Hypothalamus (tissue), 51 donors: ENCODE results near the gene G2E3.
"Not testable (repeated sequence)": the region's sequence is repeated elsewhere in the genome, so short reads cannot be mapped to it uniquely, and the experiment has no call there.

Source experiments
- DNase-seq, 51 donors: peaks; one replicate each; lab custom pipeline; 2025; lab: John Stamatoyannopoulos, UW

Gene G2E3

DNA sequence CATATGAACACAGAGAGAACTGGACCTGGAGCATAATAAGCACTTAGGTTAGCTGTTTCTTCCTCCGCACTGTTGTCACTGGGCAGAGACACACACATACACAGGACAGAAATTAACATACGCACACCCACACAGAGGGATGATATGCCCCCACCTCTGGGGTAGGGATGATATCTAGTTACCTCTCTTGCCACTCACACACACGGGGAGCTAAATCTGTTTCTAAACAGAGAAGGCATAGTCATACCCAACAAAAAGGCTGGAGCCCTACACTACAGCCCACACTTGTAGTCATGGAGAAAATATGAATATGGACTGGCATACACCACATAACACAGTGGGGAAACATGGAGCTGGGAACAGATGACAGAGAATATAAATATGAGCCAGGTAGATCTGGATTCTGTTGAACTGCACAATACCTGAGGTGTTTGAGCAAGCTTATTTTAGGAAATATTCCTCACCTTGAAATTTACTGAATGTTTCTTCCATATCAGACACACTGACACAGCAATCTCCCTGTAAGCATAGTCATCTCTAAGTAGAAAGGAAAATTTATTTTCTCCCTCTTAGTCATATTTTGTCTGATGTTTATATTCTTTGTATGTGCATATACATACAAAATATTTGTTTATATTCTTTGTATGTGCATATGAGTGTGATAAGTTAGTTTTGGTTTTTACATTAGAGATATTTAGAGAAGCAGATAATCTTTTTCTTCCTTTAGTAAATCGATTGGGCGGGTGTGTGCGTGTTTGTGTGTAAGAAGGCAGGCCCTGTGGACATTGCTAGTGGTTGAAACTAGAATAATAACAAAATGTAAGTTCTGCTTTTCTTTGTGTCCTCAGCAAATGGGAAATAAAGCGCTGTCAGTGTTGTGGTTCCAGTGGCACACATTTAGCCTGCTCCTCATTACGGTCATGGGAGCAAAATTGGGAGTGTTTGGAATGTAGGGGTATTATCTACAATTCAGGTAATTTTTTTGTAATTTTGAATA is 42.3 kb downstream of the G2E3 start:
- DNase-seq, result no peak

GRCh38 chr14:30603402-30603801 is 44.4 kb downstream of the G2E3 start:
- no peak for DNase-seq

GRCh38 chr14:30604696-30605095 is 45.7 kb downstream of the G2E3 start:
- DNase-seq, result not testable (repeated sequence)

DNA sequence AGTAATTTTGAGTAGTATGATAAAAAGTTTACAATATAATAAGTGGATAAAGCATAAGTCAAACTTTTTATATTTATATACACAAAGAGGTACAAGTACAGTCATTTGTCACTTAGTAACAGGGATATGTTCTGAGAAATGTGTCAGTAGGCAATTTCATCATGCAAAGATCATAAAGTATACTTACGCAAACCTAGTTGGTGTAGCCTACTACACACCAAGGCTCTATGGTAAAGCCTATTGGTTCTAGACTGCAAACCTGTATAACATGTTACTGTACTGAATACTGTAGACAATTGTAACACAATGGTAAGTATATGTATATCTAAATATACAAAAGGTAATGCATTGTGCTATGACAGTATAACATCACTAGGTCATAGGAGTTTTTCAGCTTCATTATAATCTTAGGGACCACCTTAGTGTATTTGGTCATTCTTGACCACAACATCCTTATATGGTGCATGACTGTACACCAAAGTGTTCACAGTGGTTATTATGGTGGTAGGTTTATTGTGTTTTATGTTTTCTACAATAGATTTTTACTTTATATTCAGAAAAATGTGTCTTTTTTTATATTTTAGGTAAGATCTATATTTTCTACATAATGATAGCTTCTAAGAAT is 48.3 kb downstream of the G2E3 start:
- DNase-seq, result no peak

GRCh38 chr14:30608533-30609006 is 49.6 kb downstream of the G2E3 start:
- DNase-seq, result no peak

DNA sequence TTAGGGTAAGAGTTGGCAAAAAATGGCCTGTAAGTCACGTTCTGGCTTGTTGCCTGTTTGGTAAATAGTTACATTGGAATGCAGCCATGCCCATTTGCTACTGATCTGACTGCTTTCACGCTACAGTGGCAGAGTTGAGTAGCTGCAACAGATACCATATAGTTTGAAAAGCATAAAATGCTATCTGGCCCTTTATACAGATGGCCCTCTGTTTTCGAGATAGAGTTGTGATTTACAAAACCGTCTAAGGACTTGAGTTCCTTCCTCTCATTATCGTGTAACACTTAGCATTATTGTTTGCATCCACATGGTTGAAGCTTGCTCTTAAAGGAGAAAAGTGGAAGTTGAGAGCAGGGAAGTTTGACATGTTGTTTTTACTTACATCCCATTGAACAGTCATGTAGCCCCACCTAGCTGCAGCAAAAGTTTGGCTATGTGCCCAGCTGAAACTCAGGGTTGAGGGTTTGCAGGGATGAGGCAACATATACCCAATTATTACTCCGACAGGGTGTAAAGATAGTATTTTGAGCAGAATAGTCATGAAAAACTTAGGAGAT is 51.9 kb downstream of the G2E3 start:
- peak in 24 of 51 donors; percentile 1 to 51 (median 10) for DNase-seq

DNA sequence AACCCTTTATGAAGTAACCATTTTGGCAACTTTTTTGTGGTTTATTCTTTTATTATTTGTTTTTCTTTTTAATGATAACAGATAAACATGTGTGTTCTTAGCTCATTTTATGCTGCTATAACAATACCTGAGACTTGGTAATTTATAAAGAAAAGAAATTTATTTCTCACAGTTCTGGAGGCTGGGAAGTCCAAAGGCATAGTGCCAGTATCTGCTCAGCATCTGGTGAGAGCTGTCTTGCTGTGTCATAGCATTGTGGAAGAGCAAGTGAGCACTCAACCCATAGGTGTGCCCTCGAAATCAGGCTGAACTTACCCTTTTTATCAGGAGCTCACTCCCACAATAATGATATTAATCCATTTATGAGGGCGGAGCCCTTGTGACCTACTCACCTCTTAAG is 55.2 kb downstream of the G2E3 start:
- DNase-seq, result no peak

DNA sequence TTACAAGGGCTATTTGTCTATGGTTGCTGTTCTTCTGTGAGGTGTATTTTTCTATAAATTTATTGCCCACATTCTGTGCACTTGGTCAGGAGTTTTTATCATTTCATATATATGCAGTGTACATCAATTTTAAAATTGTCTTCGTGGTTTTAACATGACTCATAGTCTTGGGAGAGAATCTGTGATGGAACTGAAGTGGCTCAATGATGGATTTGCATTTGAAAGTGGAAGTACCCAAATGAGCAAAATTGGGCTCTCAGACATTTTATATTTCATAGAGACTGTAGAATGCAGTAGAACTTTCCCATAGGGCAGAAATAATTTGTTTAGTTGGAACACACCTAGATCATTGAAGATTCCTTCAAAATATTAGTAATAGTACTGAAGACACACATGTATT is 61.2 kb downstream of the G2E3 start:
- no peak for DNase-seq

GRCh38 chr14:30621354-30621939 is 62.5 kb downstream of the G2E3 start:
- DNase-seq, result peak in 11 of 51 donors; percentile 2 to 52 (median 11)

- peak; percentile 29 to 96 (median 87) for DNase-seq
Observed at GRCh38 chr14:30621940-30622830, 63.2 kb downstream of the G2E3 start, which contains the start of gene SCFD1. TSS of gene SCFD1 (plus strand) at chr14:30622319. CDS start at chr14:30622339, 20 bp downstream.

DNA sequence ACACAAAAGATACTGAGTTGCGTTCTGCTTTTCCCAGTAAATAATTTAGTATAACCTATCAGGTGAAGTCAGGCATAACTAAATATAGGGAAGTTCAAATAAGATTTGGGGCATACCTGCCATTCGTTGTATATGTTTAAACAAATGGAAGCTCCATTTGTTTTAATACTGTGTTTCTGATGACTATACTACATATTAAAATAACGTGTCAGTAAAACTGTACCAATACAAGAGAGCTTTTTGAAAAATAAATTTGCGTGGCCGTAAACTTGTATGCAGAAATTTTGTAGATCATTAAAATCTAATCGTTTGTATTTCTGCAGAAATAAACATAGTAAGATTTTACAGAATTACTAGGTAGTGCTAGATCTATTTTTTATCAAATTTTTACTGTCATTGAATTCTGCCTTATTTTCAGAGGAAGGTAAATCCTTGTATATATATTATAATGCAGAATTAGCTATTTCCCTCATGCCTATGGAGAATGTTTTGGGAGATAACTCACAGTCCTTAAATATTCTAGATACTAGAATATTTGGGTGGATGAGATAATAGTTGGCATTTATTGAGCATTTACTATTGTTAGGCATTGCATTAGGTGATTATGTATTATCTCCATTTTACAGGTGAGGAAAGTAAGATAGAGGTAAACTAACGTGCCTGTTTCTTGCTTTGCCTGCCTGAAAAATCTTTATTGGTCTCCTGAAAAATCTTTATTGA is 64.6 kb downstream of the G2E3 start:
- no peak for DNase-seq

DNA sequence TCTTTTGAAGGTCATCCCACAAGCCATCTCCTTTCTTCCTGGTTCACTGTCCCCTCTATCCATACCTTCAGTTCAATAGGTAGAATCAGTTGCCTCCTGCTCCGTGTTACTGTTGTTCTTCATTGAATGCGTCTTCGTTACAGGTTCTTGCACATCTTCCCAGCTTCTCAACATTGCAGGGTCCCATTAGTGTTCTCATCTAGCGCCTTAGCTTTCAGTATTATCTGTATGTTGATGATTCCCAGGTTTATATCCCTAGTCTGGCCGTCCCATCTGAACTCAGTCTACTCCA is 65.1 kb downstream of the G2E3 start:
- no peak for DNase-seq

DNA sequence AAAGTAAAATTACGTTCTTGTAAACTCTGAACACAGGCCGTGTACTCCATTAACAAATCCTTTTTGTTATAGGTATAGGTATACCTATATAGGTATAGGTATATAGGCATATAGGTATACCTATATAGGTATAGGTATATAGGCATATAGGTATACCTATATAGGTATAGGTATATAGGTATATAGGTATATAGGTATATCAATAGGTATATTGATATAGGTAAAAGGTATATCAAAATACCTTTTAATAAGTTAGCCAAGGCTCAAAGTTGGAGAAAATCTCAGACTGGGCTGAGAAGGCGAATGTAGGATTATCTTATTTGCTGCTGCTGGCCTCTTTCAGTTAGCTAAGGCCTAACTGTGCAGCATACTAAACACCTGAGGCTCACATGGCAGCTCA is 66.6 kb downstream of the G2E3 start:
- no peak for DNase-seq

DNA sequence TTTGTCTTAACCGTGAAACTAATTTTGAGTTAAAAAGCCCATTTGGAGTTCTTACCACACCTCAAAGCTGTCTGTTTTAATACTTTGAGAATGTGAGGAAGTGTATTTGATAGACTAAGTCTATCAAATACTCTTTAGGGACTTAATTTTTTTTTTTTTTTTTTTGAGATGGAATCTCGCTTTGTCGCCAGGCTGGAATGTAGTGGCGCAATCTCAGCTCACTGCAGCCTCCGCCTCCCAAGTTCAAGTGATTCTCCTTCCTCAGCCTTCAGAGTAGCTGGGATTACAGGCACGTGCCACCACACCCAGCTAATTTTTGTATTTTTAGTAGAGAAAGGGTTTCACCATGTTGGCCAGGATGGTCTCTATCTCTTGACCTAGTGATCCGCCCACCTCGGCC is 70.5 kb downstream of the G2E3 start:
- not testable (repeated sequence) for DNase-seq

DNA sequence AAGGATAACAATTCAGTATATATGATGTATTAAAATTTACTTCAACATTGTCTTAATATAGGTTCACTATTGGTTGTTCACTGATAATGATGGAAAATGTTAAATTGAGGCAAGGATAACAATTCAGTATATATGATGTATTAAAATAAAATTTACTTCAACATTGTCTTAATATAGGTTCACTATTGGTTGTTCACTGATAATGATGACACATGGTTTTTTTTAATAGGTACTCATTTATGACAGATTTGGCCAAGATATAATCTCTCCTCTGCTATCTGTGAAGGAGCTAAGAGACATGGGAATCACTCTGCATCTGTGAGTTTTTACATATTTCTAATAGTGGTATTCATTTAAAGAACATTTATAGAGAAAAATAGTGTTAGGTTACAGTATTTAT is 71.3 kb downstream of the G2E3 start:
- no peak for DNase-seq

- DNase-seq, result no peak
Observed at GRCh38 chr14:30632730-30633129, 73.8 kb downstream of the G2E3 start.

DNA sequence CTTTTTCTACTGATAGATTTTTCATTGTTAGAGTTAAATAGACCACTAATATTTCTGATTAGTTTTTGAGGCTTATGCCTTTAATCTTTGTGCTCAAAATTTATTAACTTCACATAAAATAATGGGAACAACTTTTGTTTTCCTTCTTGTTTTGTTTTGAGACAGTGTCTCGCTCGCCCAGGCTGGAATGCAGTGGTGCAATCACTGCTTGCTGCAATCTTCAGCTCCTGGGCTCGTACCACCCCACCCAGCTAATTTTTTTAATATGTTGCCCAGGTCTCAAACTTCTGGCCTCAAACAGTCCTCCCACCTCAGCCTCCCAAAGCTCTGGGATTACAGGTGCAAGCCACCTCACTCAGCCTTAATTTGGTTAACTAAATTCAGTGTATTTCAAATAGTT is 80.0 kb downstream of the G2E3 start:
- DNase-seq, result no peak

DNA sequence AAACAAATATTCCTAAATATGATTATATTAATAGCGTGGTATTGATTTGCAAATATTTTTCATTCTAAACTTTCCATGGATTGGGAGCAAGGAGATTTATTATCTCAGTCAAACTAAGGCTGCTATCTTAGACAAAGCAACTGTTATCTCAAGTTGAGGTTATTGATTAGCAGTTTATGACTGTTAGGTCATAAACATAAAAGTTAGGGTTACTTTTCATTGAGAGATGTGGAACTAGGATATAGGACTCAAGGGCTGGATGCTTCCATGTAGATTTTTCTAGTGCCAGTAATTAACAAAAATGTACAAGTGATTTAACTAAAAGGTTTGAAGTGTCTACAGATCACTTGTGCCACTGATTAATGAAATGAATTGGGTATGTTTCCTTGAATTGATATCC is 82.2 kb downstream of the G2E3 start:
- no peak for DNase-seq

- not testable (repeated sequence) for DNase-seq
Observed at GRCh38 chr14:30644462-30644861, 85.5 kb downstream of the G2E3 start.
